GM21717 (cell line): ENCODE results near the gene HPN.
"Not testable (repeated sequence)": the region's sequence is repeated elsewhere in the genome, so short reads cannot be mapped to it uniquely, and the experiment has no call there.

ENCODE experiments used
- ATAC-seq: cut with Tn5 transposase; IDR thresholded peaks from one replicate; pipeline ENCODE4 v1.9.1; 2021; ENCODE audit warnings: mild to moderate bottlenecking, moderate library complexity; ENCODE audit not compliant: unreplicated experiment

The HPN gene

GRCh38 chr19:35042056-35042730, 672 bp downstream of the HPN start:
- ATAC-seq: no peak

- no peak for ATAC-seq
These were observed 1.6 kb downstream of the HPN start for GRCh38 chr19:35042954-35043604.

GRCh38 chr19:35043906-35044305, 2.4 kb downstream of the HPN start:
- no peak for ATAC-seq

- ATAC-seq: no peak
These were observed 3.0 kb downstream of the HPN start for GRCh38 chr19:35044317-35045117.

- ATAC-seq: no peak
These were observed 4.3 kb downstream of the HPN start for GRCh38 chr19:35045667-35046300.

GRCh38 chr19:35046461-35046860, 4.9 kb downstream of the HPN start:
- ATAC-seq: no peak

- ATAC-seq: no peak
These were observed 7.4 kb downstream of the HPN start for GRCh38 chr19:35048911-35049411.

GRCh38 chr19:35049456-35049855, 7.9 kb downstream of the HPN start:
- ATAC-seq: no peak

- not testable (repeated sequence) for ATAC-seq
These were observed 9.1 kb downstream of the HPN start for GRCh38 chr19:35050662-35051061.

- not testable (repeated sequence) for ATAC-seq
These were observed 9.7 kb downstream of the HPN start for GRCh38 chr19:35051268-35051667.

- no peak for ATAC-seq
These were observed 10.3 kb downstream of the HPN start for GRCh38 chr19:35051796-35052195.

GRCh38 chr19:35052599-35053190, 11.2 kb downstream of the HPN start:
- ATAC-seq: no peak

- no peak for ATAC-seq
These were observed 12.3 kb downstream of the HPN start for GRCh38 chr19:35053667-35054293.

GRCh38 chr19:35054626-35055025, 13.1 kb downstream of the HPN start:
- no peak for ATAC-seq

- ATAC-seq: no peak
These were observed 14.2 kb downstream of the HPN start for GRCh38 chr19:35055715-35056179.

- no peak for ATAC-seq
These were observed 15.1 kb downstream of the HPN start for GRCh38 chr19:35056513-35057063.

GRCh38 chr19:35058370-35058769, 16.8 kb downstream of the HPN start:
- no peak for ATAC-seq

GRCh38 chr19:35059006-35059798, 17.7 kb downstream of the HPN start:
- ATAC-seq: no peak

GRCh38 chr19:35059799-35060091, 18.2 kb downstream of the HPN start:
- ATAC-seq: no peak
